NCI-H2196 (cell line): ENCODE results near the gene MIF.

Experiments
- DNase-seq: peaks from one replicate; lab custom pipeline; 2025; ENCODE audit not compliant: unreplicated experiment; lab: John Stamatoyannopoulos, UW

Gene MIF

GRCh38 chr22:23875801-23876200 is 18.4 kb upstream of the MIF start:
- DNase-seq = no peak

- no peak for DNase-seq
These were observed 16.6 kb upstream of the MIF start for GRCh38 chr22:23877566-23877965.

GRCh38 chr22:23878219-23878618 is 16.0 kb upstream of the MIF start:
- no peak for DNase-seq

- no peak for DNase-seq
These were observed 11.8 kb upstream of the MIF start for GRCh38 chr22:23882370-23882769.

GRCh38 chr22:23883658-23884057 is 10.5 kb upstream of the MIF start:
- DNase-seq = no peak

- DNase-seq = no peak
These were observed 10.0 kb upstream of the MIF start for GRCh38 chr22:23884140-23884539.

GRCh38 chr22:23888615-23889401 is 5.4 kb upstream of the MIF start:
- DNase-seq = no peak

- DNase-seq = no peak
These were observed 4.6 kb upstream of the MIF start for GRCh38 chr22:23889620-23890019.

GRCh38 chr22:23891726-23892125 is 2.5 kb upstream of the MIF start:
- no peak for DNase-seq

GRCh38 chr22:23892130-23892529 is 2.1 kb upstream of the MIF start:
- no peak for DNase-seq

- DNase-seq = no peak
These were observed 1.5 kb upstream of the MIF start for GRCh38 chr22:23892706-23893105.

GRCh38 chr22:23893121-23893944 is 850 bp upstream of the MIF start:
- DNase-seq = no peak

GRCh38 chr22:23894710-23895598 is 771 bp downstream of the MIF start:
- peak; percentile 73 for DNase-seq

GRCh38 chr22:23895599-23896144 is 1.5 kb downstream of the MIF start:
- no peak for DNase-seq

- no peak for DNase-seq
These were observed 2.0 kb downstream of the MIF start for GRCh38 chr22:23896166-23896522.

- DNase-seq = no peak
These were observed 2.5 kb downstream of the MIF start for GRCh38 chr22:23896523-23897186.

- no peak for DNase-seq
These were observed 3.1 kb downstream of the MIF start for GRCh38 chr22:23897320-23897719.

GRCh38 chr22:23898006-23898974 is 4.1 kb downstream of the MIF start:
- DNase-seq = no peak

- no peak for DNase-seq
These were observed 5.0 kb downstream of the MIF start for GRCh38 chr22:23899042-23899745.
